BJ (cell line): ENCODE data around the gene LRG1. TPM values are rescaled to one million over a fixed set of nuclear protein-coding genes. Genes with fewer than 3 reads are reported as not detected.

ENCODE experiments used
- CTCF ChIA-PET: fragments of 350-600 bp; formaldehyde crosslinking; extraction: SDS; loops from one replicate; lab custom pipeline; 2021; ENCODE audit warnings: antibody characterized with exemption, inconsistent platforms; lab: Yijun Ruan, JAX
- POLR2A ChIA-PET: fragments of 300-600 bp; sonication (Branson Sonifier 250); formaldehyde crosslinking; extraction: SDS; loops from one replicate; lab custom pipeline; 2021; ENCODE audit warnings: antibody characterized with exemption; lab: Charles Lee
- DNase-seq: peaks from one replicate; pipeline ENCODE4 v3.0.0-alpha.2; 2011; ENCODE audit warnings: low read depth
- H3K27me3 ChIP-seq: 2 replicates; pipeline ENCODE4 v1.6.0; 2011; ENCODE audit warnings: low read length; ENCODE audit not compliant: control insufficient read depth, insufficient read depth
- H3K36me3 ChIP-seq: 2 replicates; pipeline ENCODE4 v1.5.1; 2011; ENCODE audit warnings: low read length; ENCODE audit not compliant: control insufficient read depth, insufficient read depth
- H3K4me3 ChIP-seq: 2 replicates; pipeline ENCODE4 v1.5.1; 2011; ENCODE audit warnings: low read depth, mild to moderate bottlenecking, control low read depth, low read length
- polyA plus RNA-seq: library from polyadenylated mRNA; depleted of rRNA; stranded (reverse); fragments of >200 nt; gene quantifications from 2 replicates; pipeline ENCODE4 v1.2.3, GENCODE V29; 2011; rRNA removed
- TF ChIP-seq, protein P1 (sequence below): IDR thresholded peaks from 2 replicates; pipeline ENCODE4 v1.5.1; 2011; ENCODE audit warnings: low read depth, mild to moderate bottlenecking, control low read depth, inconsistent platforms, low read length, moderate library complexity; ENCODE audit not compliant: insufficient read depth

LRG1 gene
- polyA plus RNA-seq, 1 experiment = 0.02 TPM

GRCh38 chr19:4491446-4491845 lies 48.4 kb downstream of the LRG1 start:
- TF ChIP-seq, protein P1, sequence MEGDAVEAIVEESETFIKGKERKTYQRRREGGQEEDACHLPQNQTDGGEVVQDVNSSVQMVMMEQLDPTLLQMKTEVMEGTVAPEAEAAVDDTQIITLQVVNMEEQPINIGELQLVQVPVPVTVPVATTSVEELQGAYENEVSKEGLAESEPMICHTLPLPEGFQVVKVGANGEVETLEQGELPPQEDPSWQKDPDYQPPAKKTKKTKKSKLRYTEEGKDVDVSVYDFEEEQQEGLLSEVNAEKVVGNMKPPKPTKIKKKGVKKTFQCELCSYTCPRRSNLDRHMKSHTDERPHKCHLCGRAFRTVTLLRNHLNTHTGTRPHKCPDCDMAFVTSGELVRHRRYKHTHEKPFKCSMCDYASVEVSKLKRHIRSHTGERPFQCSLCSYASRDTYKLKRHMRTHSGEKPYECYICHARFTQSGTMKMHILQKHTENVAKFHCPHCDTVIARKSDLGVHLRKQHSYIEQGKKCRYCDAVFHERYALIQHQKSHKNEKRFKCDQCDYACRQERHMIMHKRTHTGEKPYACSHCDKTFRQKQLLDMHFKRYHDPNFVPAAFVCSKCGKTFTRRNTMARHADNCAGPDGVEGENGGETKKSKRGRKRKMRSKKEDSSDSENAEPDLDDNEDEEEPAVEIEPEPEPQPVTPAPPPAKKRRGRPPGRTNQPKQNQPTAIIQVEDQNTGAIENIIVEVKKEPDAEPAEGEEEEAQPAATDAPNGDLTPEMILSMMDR = no peak
- Histone ChIP-seq H3K36me3 (peaks cover 29% of the 10 kb centered on the region), H3K27me3 (no peaks in the 10 kb centered on the region), H3K4me3 (no peak overlapping the region)
- DNase-seq = no peak
- CTCF ChIA-PET = no interaction called here
- POLR2A ChIA-PET = no interaction called here

DNA sequence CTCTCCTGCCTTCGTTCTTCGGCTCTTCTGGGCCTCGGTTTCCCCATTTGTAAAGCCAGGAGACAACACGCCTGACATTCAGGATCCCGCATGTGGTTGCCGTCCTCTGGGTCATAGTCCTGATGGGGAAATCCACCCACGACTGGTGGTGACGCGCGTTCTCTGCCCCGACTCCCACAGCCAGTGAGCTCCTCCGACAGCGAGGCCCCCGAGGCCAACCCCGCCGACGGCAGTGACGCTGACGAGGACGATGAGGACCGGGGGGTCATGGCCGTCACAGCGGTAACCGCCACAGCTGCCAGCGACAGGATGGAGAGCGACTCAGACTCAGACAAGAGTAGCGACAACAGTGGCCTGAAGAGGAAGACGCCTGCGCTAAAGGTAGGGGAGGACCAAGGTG lies 51.3 kb downstream of the LRG1 start:
- TF ChIP-seq, protein P1 = no peak
- no peak for DNase-seq
- CTCF ChIA-PET = no interaction called here
- Histone ChIP-seq H3K27me3 (no peaks in the 10 kb centered on the region), H3K36me3 (peaks cover 18% of the 10 kb centered on the region), H3K4me3 (no peak overlapping the region)
- POLR2A ChIA-PET = no interaction called here

- TF ChIP-seq, protein P1 = no peak
- Histone ChIP-seq H3K36me3 (peaks cover 21% of the 10 kb centered on the region), H3K4me3 (no peak overlapping the region), H3K27me3 (no peaks in the 10 kb centered on the region)
- POLR2A ChIA-PET = no interaction called here
- CTCF ChIA-PET = no interaction called here
- DNase-seq = no peak
These were observed 52.3 kb downstream of the LRG1 start for GRCh38 chr19:4487572-4487971.

Other genes with a start within 250 kb of the LRG1 start
- gene TMIGD2, start 237.6 kb downstream of the LRG1 start, polyA plus RNA-seq = not detected in 2 replicates
- 3.9 and 11.9 TPM in 2 replicates for gene FSD1, start 235.4 kb downstream of the LRG1 start, polyA plus RNA-seq
- gene STAP2, start 201.2 kb downstream of the LRG1 start, polyA plus RNA-seq = 5.6 and 7.8 TPM in 2 replicates
- 4.9 and 5.3 TPM in 2 replicates for gene MPND, start 196.5 kb downstream of the LRG1 start, polyA plus RNA-seq
- gene SH3GL1, start 139.5 kb downstream of the LRG1 start, polyA plus RNA-seq = 52.2 and 89.4 TPM in 2 replicates
- gene CHAF1A, start 137.4 kb downstream of the LRG1 start, polyA plus RNA-seq = 6.3 and 11.4 TPM in 2 replicates
- gene UBXN6, start 82.2 kb downstream of the LRG1 start, polyA plus RNA-seq = 85.5 and 127 TPM in 2 replicates
- gene HDGFL2, start 67.7 kb downstream of the LRG1 start, polyA plus RNA-seq = 23.8 and 26.0 TPM in 2 replicates
- 0.01 TPM in 2 replicates for gene PLIN4, start 21.6 kb downstream of the LRG1 start, polyA plus RNA-seq
- gene PLIN5, start 4.8 kb downstream of the LRG1 start, polyA plus RNA-seq = not detected in 2 replicates
- gene SEMA6B, start 19.6 kb upstream of the LRG1 start, polyA plus RNA-seq = 0.11 and 0.22 TPM in 2 replicates
- 3.7 and 4.8 TPM in 2 replicates for gene TNFAIP8L1, start 99.5 kb upstream of the LRG1 start, polyA plus RNA-seq
- 162 and 222 TPM in 2 replicates for gene MYDGF, start 130.3 kb upstream of the LRG1 start, polyA plus RNA-seq
- 4.5 and 12.3 TPM in 2 replicates for gene DPP9, start 183.8 kb upstream of the LRG1 start, polyA plus RNA-seq